Stimulated activated CD8-positive, alpha-beta memory T cell treated with anti-CD3 and anti-CD28 coated beads, Interleukin-7, amount 100 ng/mL, for 48 hours (primary cell): ENCODE data around the gene ATOH8.
A peak's percentile ranks its signal among the peaks of the same experiment; 100 is the strongest.

ENCODE experiments used
- DNase-seq, 2 donors: peaks; one replicate each; pipeline ENCODE4 v3.0.0-alpha.2; 2020; ENCODE audit warnings: low read depth in 1 of 2; ENCODE audit errors: extremely low read depth in 1 of 2

Gene ATOH8

DNA sequence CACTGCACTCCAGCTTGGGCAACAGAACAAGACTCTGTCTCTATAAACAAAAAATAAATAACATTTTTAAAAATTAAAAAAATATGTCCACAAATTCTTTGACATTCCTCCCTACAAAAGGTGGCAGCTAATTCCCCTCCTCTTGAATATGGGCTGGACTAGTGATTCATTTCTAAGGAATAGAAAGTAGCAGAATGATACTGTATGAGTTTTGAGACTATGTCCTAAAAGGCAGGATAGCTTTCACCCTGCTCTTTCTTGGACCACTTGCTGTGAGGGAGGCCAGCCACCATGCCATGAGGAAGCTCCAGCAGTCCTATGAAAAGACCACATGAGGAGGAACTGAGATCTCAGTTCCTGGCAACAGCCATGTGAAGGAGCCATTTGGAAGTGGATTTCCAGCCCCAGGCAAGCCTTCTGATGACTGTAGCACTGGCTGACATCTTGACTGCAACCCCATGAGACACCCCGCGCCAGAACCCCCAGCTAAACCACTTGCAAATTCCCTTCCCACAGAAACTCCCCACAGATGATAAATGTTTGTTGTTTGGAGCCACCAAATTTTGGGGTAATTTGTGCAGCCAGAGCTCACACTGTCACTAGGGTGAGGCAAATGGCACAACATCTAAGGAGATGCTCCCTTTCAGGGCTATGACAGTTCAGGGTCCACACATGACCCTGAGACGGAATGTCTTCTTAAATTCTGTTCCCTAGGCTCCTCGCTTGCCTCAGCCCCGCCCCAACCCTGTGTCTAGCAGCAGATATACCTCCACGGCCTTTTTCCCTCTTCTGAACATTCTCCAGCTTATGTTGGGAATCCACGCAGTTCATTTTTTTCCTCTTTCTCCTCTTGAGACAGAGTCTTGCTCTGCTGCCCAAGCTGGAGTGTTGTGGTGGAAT, 17.1 kb upstream of the ATOH8 start:
- no peak for DNase-seq

DNA sequence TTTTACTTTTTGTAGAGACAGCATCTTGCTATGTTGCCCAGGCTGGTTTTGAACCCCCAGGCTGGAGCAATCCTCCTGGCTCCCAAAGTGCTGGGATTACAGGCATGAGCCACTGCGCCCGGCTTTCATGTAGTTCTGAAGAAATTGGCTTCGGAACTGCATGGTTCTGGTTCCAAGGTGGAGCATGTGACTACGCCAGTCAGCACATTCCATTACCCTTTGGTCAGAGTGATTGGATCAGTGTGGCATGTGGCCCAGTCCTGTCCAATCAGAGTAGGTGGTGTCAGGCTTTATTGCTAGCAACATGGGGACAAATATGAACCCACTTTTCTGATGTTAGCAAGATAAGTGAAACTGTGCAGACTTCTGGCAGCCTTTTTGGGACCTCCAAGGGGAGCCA, 16.3 kb upstream of the ATOH8 start:
- DNase-seq = no peak

DNA sequence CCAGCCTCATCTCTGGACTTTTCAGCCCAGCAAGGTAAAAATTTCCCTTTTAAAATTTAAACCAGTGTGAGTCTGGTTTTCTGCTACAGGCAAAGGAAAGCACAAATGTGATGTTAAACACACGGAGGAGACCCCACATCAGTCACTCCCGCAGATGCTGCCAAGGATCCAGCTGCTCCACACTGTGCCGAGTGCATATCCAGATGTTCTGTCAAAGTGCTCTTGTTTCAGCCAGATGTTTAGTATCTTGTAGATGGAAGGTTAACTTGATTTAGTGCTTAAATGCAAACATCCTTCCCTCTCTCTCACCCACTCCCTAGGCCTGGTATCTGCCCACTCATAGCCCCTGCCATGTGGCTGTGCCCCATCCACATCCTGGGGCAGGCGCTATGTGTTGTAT, 15.8 kb upstream of the ATOH8 start:
- DNase-seq = no peak

DNA sequence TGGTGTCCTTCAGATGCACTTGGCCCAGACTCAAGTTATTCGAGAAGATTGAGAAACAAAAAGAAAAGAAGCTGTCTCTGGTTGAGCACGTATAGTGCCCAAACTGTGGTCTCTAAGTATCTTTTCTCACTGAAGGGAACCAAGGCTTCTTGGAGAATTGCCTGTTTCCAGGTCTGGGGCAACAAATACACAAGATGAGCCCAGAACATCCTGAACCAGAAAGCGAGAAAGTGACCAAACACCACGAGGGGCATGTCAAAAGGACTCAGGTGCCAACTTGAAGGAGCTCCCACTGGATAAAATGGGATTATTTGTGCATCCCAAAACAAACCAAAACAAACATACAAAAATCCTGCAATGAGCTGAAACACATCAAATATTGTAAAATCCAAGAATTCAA, 13.6 kb upstream of the ATOH8 start:
- DNase-seq = no peak

DNA sequence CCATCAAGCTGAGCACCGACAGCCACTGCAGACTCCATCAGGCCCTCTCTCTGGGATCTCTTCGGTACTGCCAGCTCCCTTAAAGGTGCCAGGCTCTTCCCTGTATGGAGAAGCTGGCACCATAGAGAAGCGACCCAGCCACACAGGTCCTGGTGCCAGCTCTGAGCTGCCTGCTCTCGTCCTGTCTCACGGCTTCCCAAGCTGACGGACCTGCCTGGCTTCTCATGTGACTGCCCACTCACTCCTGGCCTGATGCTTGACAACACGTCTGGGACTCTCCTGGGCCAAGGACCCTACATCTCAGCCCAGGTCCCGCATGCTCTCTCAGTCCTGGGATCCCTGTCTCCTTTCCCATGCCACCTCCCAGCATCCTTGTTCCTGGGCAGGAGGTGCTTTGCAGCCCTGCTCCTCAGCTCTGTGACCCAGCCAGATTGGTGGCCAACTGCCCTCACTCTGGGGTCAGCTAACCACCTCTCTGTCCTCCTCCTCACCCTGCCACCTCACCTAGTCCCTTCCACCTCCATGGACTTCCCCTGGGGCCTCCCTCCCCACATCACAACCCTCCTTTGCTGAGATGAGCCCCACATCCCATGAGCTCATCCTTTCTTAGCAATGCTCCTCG, 12.5 kb upstream of the ATOH8 start:
- DNase-seq = no peak

DNA sequence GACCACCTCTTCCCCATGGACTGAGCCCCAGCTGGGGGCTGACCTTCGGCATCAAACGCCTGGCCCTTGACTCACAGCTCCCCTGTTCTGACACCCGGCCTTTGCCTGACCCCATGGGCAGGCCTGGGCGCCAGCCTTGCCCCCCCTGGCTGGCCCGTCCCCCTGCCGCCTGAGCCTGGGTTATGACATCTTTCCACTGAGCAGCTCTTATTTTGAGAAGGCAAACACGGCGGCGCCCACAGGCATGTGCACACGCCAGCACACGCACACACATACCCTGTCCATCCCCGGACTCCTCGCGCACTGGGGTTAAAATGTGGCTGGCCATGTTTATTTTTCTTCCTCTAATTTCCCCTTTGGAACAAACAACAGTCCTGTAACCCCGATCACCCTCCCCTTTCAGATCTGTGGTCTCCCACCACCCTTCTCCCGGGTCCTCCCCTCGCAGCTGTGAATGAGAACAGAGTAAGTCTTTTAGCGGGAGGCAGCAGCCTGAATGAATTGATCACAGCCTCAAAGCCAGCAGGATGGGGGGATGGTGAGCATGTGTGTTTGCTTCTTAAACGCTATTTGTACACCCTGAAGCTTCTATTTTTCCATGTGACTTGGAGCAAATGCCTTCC, 11.8 kb upstream of the ATOH8 start:
- no peak for DNase-seq

DNA sequence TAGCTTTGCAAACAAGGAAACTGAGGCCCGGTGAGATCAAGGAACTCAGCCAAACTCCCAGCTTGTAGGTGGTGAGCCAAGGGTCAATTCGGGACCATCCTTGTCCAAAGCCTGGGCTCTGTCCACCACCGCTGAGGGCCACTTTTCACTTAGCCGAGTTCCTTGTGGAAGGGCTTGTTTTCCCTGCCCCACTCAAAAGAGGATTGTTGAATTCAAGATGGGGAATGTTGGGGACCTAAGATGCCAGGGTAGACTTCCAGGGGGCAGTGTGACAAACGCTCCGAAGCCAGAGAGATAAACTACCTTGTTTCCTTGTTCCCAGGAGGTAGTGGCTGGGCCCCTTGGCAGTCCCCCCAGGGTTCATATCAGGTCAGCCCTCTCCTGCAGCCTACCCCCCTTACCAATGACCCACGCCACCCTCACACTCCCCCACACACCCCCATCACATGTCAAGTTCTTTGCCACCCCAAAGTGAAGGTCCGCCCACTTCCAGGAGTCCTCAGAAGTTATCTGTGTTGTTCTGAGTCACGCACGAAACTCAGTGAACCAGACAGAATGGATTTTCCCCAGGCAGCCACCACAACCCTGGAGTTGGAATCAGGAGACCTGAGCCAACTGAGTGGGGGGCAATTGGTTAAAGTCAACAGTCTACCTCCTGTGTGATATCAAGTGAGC, 10.3 kb upstream of the ATOH8 start:
- DNase-seq = no peak

DNA sequence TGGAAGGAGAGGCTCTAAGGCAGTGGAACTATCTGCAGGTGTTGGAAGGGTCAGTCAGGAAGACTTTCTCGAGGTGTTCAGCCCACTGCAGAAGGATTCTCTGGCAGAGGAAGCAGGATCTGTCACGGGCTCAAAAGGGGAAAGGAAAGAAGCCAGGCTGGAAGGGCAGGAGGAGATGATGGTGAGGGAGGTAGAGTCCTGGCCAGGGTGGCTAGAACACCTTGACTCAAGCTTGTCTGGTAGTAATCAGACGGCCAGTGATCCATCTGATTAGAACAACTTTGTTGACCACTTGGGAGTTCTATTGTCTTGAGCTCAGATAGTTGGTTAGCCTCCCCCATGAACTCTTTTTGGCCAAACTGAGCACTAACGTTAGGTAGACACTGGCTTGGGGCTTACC, 9.7 kb upstream of the ATOH8 start:
- no peak for DNase-seq

DNA sequence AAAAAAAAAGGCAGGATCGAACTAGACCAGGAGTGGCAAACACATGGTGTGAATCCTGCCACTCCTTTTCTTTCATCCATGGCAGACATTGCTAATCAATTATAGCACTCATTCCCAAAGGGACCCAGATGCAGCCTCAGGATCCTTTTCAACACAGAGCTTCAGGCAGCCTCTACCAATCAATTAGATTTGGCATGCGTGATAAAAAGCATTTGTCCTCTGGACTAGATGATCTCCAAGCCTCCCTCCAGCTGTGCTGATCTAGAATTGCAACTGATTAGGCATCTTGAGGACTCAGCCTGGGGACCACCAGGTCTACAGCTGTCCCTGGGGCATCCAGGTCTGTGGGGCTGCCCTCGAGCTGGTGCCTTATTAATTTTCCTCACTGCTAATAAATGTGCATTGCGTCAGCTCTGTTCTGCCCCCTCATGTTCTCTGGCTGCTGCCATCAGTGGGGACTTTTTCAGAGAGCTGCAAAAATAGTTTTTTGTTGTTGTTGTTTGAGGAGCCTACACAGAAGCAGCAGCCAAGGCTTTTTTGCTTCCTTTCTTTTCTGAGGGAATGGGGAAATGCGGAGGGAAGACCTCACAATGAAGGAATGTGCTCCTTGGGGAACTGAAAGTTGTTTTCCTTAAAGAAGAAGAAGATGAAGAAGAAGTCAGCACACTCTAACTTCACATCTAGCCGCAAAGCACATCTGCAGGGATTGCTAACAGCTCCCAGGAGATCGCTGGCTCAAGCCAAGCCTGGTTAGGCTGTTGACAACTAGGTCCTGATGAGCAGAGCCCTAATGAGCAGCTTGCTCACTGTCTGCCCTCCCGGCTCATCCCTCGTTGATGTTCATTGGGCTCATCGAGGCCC, 8.8 kb upstream of the ATOH8 start:
- no peak for DNase-seq

DNA sequence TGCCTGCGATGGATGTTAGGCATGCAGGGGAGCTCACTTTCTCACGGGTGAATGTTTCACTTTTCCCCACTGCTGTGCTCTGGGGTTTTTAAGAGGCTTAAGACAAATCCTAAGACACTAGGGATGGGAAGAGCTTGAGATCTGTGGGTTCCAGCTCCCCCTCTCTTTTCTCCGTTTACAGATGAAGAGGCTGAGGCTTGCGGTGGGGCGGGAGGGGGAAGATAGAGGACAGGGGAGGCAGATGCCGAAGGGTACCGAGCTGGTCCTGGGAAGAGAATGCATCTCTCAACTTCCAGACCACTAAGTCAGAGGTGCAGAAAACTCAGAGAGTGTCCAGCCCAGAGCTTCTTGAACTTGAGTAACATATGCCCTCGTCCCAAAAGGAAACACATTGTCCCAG, 8.2 kb upstream of the ATOH8 start:
- DNase-seq = no peak

DNA sequence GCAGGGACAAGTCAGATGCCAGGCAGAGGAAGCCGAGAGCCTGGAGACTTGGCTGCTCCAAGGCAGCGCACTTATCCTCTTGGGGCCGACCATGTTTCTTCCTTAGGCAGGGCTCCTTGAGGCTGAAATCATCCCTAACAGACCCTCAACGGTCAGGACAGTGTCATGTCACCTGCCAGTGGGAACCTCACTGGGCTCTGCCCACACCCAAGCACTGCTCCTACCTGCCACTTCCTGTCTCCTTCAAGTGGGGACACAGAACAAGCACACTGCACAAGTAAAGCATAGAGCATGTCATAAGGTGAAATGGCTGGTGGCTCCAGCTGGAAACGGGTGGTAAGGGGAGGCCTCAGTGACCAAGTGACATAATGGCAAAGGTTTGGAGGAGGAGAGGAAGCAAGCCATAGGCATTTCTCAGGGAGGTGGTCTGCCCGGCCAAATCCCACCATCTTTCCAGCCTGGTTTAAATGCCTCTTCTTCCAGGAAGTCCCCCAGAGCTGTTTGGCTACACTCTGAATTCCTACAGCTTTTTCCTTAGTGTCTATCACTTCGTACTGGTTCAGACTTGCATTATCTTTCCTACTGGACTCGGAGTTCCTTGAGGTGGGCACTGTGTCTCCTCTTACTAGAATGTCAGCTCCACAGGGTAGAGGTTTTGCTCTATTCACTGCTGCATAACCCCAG, 7.3 kb upstream of the ATOH8 start:
- DNase-seq = no peak

DNA sequence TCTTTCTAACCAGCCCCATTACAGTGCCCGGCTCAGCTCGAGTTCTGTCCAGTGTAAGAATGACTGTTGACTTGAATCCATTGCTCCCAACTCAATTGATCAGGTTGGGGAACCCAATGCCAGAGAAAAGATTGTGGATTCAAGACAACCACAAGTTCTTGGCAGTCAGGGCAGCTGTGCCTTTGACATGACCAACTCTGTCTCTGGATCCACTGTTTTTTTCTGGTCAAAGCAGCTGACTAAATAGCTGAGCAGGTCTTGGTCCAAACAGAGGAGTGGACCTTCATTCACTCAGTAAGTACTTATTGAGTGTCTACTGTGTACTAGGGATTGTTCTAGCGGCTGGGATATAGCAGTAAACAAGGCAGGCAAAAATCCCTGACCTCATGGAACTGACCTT, 6.3 kb upstream of the ATOH8 start:
- DNase-seq = no peak

DNA sequence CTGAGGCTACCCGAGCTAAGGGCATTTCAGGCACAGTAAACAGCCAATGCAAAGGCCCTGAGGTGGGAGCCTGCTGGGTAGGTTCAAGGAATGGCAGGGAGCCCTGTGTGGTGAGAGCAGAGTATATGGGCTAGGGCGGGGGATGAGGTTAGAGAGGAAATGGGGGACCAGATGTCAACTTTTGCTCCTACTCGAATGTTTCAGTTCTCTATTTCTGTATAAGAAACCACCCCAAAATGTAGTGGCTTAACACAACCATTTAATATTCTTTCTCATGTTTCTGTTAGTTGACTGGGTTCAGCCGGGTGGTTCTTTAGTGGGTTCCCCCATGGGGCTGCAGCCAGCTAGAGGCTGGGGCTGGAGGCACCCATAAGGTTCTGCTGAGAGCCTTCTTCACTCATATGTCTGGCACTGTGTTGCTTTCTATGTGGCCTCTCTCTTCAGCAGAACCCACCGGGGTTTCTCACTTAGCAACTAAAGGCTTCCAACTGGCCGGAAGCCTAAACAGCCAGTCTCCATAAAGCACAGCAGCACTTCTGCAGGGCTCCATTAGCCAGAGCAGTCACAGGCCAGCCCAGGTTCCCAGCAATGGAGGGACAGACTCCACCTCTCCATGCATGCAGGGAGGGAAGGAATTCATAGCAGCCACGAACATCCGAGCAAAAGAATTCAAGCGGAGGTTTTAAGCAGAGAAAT, 5.6 kb upstream of the ATOH8 start:
- DNase-seq = no peak

DNA sequence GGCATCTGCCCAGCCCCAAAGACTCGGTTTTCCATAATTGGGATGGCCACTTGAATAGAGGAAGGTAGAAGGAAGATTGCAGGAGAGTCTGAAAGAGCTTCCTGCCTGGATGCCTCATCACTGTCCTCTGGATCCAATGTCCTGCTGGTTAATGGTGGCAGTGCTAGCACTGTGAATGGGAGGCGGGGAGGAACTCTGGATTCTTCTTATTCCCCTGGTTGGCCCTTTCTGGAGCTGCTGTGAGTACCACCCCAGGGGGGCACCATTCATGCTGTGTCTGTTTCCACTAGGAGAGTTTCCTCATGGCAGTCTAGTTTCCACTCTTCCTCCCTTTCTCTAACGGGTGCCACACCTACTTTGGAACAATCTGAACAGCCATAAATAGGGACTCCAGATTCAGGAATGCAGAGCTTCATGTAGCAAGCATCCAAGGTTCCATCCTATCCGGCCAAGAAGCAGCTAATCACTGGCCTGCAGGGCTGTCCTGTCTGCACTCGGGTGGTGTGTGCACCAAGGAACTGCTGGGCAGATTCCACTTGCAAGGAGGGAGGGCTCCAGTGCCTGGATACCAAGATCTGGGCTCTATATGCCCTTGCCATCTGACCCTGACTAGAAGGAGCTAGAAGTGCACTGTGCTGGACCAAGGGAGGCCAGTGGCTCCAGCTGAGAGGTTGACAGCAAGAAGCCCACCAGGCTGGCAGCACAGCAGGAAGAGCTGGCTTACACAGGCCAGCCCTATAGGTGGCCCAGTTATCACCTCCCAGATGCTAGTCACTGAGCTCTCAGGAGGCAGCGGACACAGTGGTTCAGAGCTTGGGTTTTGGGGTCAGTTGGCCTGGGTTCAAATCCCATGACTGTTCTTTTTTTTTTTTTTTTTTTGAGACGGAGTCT, 4.6 kb upstream of the ATOH8 start:
- no peak for DNase-seq

DNA sequence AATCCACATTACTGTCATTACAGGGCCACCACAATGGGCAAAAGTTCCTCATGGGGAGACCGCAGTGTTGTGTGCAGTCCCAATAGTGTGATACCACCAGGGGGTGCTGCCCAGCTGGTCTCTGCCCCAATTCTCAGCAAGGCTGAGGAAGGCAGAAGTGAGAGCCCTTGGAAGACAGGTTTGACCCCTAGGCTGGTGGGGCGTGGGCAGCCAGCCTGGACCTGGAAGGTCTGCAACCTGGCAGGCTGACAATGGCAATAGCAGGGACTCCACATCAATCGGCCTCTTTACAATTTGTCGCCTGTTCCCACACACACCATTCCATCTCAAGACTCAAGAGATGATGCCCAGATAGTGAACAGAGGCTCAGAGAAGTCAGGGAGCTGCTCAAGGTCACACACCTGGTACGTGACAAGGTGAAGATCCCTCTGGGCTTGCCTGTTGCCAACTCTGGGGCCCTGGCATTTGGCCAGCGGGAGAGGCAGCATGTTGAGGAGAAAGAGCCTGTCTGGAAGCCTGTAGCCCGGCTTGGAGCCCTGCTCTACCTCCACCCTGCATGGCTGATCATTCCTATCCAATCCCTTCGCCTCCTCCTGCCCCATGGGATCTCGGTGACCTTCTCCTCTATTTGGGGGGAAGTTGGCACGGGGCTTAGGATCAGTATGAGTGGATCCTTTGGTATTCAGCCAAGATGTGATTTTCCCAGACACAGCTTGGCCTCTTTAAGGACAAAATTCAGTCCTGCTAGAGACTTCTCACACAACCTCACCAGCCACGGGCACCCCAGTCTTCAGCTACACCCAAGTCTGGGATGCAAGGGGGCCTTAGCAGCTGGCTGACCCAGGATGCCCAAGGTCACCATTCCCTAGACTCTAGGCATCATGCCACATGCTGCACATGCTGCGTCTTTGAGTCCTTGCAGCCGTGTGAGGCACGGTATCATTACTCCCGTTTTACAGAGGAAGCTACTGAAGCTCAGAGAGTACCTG, 2.9 kb upstream of the ATOH8 start:
- DNase-seq = peak; percentile 29 to 34

DNA sequence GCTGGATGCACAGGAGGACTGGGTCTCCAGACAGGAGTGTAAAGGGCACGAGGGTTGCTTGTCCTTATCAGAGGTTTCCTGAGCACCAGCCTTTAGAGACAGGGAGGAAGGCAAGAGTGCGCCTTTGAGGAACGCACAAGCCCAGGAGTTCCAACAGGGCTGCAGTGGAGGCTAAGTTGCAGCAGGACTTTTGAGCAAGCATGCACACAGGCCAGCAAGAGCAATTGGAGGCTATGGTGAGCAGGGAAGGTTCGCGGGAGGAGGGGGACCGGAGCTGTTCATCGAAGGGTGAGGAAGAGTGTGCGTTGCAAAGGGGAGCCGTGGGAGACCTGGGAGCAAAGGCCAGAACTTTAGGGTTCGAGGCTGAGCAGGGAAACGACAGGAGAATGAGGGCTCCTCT, 2.2 kb upstream of the ATOH8 start:
- no peak for DNase-seq

DNA sequence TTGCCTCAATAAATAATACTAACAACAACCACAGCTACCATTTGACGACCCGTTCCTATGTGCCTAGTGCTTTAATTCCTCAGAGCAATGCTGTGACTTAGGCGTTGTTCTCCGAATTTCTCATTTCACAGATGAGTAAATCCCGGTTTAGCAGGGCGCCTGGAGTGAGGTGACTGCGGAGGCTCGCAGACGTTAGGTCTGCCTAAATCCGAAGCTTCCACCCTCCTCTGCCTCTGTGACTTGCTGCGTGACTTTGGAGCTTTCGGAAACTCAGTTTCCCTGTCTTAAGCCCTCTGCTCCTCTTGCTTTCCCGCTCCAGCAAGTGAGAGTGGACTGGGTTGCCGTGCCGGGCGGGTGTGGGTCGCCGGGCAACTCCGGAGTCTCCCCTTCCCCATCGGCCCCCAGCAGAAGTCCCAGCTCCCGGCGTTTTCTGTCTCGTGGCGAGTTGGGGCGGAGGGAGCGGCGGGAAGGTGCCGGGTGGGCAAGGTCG, 711 bp upstream of the ATOH8 start:
- no peak for DNase-seq
